GM12874 (cell line): ENCODE data around the gene NPY5R.

ENCODE experiments used
- TF ChIP-seq, protein P1 (sequence below): IDR thresholded peaks from 2 replicates; pipeline ENCODE4 v1.5.1; 2011; ENCODE audit warnings: low read depth, mild to moderate bottlenecking, control low read depth, low read length, moderate library complexity; ENCODE audit not compliant: insufficient read depth

NPY5R gene

DNA sequence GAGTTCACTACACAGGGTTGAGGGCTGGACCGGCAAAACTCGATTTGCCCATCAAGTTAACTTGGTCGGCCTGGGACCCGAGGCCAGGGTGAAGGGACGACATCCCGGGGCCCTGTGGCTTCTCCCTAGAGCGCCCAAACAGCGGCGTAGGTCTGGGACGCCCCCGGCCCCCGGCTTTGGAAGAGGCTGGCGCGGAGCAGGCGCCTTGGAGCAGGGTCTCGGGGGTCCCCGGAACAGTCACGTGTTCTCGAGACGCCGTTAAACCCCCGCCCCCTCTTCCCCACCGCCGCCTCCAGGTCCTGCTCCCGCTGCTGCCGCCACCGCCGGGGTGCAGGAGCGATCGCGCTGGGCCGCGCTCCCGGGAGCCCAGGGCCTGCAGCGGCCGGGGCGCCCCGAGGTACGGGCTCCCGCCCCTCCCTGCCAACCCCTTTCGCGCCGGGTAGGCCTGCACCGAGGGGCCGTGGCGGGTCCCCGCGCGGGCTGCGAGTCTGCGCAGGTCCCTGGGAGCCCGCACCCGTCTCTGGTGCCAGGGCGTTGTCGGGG is at the start of gene NPY5R:
Gene NPY5R, plus strand, starts transcription at position 289 of the 543 bp plus-strand sequence. CDS start 6,382 bp downstream, outside the sequence.
- TF ChIP-seq, protein P1, sequence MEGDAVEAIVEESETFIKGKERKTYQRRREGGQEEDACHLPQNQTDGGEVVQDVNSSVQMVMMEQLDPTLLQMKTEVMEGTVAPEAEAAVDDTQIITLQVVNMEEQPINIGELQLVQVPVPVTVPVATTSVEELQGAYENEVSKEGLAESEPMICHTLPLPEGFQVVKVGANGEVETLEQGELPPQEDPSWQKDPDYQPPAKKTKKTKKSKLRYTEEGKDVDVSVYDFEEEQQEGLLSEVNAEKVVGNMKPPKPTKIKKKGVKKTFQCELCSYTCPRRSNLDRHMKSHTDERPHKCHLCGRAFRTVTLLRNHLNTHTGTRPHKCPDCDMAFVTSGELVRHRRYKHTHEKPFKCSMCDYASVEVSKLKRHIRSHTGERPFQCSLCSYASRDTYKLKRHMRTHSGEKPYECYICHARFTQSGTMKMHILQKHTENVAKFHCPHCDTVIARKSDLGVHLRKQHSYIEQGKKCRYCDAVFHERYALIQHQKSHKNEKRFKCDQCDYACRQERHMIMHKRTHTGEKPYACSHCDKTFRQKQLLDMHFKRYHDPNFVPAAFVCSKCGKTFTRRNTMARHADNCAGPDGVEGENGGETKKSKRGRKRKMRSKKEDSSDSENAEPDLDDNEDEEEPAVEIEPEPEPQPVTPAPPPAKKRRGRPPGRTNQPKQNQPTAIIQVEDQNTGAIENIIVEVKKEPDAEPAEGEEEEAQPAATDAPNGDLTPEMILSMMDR = no peak

DNA sequence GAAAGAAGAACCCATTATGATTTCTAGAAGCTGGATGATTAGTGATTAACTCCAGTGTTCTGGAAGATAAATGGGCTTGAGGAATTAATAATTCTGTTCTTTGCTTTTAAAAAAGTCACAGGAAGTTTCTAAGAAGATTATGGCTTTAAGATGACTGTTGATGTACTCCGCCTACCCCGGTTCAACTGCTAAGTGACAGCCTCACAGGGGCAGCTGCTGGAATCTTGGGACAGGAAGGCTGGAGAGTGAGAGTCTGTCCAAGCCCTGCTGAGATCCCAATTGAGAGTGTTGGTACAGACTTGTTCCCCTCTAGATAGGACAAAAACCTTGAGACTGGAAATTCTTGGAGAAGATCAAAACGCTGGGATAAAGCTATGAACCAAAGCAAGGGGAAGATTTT is 48.6 kb upstream of the NPY5R start:
- TF ChIP-seq, protein P1 = no peak

DNA sequence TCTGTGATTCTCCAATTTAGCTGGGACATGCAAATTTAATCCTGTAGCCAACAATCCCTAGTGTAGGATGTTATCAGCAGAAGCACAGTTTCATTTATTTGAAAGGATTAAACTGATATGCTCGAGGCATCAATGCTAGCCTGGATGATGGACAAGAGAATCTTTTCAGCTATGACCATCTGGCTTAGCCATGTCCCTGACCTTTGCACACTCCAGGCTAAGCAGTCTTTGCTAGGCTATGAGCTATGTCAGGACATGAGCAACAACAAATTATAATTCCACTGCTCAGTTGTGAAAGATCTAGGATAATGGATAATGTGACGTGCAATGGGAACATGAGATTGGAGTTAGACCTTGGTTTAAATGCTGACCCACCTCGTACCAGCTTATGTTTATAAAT is 43.2 kb upstream of the NPY5R start:
- TF ChIP-seq, protein P1 = no peak

DNA sequence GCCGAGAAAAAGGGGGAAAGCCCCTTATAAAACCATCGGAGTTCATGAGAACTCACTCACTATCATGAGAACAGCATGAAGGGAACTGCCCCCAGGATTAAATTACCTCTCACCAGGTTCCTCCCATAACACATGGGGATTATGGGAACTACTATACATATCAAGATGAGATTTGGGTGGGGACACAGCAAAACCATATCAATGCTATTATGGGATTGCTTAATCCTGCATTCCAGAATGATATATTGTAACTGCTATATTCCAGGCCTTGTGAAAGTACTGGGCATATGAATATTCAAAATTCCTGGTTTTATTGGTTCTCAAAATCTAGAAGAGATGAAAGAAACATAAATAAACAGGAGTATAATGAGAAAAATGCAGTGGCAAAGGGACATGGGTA is 40.6 kb upstream of the NPY5R start:
- TF ChIP-seq, protein P1 = no peak

DNA sequence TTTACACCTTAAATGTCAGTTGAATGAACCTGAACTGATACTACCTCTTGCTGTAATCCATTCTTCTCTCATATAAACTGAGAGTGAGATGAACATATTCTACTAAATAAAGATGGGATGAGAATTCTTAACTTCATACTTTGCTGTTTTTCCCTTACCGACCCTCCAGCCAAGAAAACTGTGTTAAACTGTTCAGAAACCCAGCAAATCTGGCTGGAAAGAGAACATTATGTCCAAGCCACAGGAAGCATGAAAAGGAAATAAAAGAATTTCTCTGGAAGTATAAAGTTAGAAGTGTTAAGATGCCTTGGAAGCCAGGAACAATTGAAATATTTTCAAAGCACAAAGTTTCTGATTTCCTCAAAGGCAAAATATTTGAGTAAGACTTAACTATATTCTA is 34.2 kb upstream of the NPY5R start:
- TF ChIP-seq, protein P1 = no peak

DNA sequence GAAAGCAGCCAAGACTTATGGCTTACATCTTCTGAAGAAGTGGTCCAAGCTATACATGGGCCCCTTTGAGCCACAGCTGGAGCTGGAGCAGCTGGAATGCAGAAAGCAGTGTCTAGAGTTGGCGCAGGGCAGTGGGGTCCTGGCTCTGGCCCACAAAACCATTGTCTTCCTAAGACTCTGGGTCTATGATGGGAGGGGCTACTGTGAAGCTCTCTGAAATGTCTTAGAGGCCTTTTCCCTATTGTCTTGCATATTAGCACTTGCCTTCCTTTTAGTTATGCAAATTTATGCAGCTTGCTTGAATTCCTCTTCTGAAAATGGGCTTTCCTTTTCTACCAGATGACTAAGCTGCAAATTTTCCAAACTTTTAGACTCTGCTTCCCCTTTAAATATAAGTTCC is 26.6 kb upstream of the NPY5R start:
- TF ChIP-seq, protein P1 = no peak

DNA sequence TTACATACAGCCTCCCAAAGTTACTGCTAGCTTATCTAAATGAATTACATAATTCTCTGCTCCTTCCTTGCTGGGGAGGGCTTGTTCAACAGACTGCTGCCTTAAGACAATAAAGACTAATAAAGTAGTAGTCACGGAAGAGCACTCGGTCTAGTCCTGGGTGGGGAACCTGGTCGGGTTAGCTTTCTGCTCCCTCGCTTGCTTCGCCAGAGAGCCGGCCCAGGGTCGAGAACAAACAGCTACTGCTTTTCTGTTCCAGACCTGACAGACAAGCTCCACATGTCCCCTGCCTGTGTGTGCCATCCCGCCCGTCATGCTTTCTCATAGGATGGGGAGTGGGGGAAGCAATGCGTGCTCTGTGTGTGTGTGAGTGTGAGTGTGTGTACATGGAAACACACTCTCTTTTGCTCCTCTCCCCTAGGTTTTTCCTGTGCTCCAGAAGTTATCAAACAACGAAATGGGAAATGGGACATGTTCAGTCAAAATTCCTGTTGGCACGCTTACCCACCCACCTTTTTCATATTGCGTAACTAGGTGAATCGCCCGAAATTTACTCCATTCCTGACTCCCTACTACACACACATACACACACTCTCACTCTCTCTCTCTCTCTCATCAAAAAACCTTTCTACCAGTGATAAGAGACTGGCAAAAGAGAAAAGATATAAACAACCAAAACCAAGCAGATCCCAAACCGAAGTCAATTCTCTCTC is 12.6 kb upstream of the NPY5R start:
- TF ChIP-seq, protein P1 = no peak
